GM12873 (cell line): ENCODE results near the gene THSD1.

ENCODE experiments used
- CTCF ChIP-seq: IDR thresholded peaks from 2 replicates; pipeline ENCODE4 v1.5.1; 2012; ENCODE audit warnings: low read depth, mild to moderate bottlenecking, moderate library complexity, low read length, control low read depth; ENCODE audit not compliant: insufficient read depth; ENCODE audit errors: missing control alignments

The THSD1 gene

GRCh38 chr13:52399708-52400107, 6.3 kb downstream of the THSD1 start:
- peak; percentile 9 for TF ChIP-seq CTCF

- no peak for TF ChIP-seq CTCF
These were observed 6.9 kb downstream of the THSD1 start for GRCh38 chr13:52399046-52399445.

- TF ChIP-seq CTCF: no peak
These were observed 10.3 kb downstream of the THSD1 start for GRCh38 chr13:52395704-52396103.

- no peak for TF ChIP-seq CTCF
These were observed 11.4 kb downstream of the THSD1 start for GRCh38 chr13:52394586-52394985.

GRCh38 chr13:52393572-52394357, 12.2 kb downstream of the THSD1 start:
- TF ChIP-seq CTCF: no peak

- no peak for TF ChIP-seq CTCF
These were observed 18.3 kb downstream of the THSD1 start for GRCh38 chr13:52387721-52388120.

- TF ChIP-seq CTCF: no peak
These were observed 20.1 kb downstream of the THSD1 start for GRCh38 chr13:52385870-52386269.
